GM19025 (cell line): Measurements from ENCODE around the gene FBXW8.

Experiments used
- ATAC-seq: cut with Tn5 transposase; IDR thresholded peaks from one replicate; pipeline ENCODE4 v1.9.1; 2021; ENCODE audit warnings: mild to moderate bottlenecking, low read depth, moderate library complexity; ENCODE audit not compliant: unreplicated experiment

The FBXW8 gene

GRCh38 chr12:117034701-117035151 lies 124.0 kb downstream of the FBXW8 start:
- ATAC-seq, result no peak

- no peak for ATAC-seq
These were observed 124.5 kb downstream of the FBXW8 start for GRCh38 chr12:117035287-117035686.

GRCh38 chr12:117036046-117036445 lies 125.3 kb downstream of the FBXW8 start:
- ATAC-seq, result no peak

- no peak for ATAC-seq
These were observed 125.8 kb downstream of the FBXW8 start for GRCh38 chr12:117036547-117036946.

GRCh38 chr12:117037289-117038022 lies 126.7 kb downstream of the FBXW8 start:
- ATAC-seq, result no peak

GRCh38 chr12:117038023-117038680 lies 127.4 kb downstream of the FBXW8 start:
- ATAC-seq, result no peak

GRCh38 chr12:117038919-117039318 lies 128.2 kb downstream of the FBXW8 start:
- no peak for ATAC-seq

- ATAC-seq, result no peak
These were observed 129.2 kb downstream of the FBXW8 start for GRCh38 chr12:117039891-117040309.

GRCh38 chr12:117040496-117040895 lies 129.7 kb downstream of the FBXW8 start:
- no peak for ATAC-seq

GRCh38 chr12:117041798-117042170 lies 131.0 kb downstream of the FBXW8 start:
- ATAC-seq, result no peak

GRCh38 chr12:117042171-117042842 lies 131.6 kb downstream of the FBXW8 start:
- no peak for ATAC-seq

- ATAC-seq, result no peak
These were observed 132.1 kb downstream of the FBXW8 start for GRCh38 chr12:117042862-117043261.

- ATAC-seq, result no peak
These were observed 133.6 kb downstream of the FBXW8 start for GRCh38 chr12:117044311-117044710.

GRCh38 chr12:117044790-117045159 lies 134.0 kb downstream of the FBXW8 start:
- no peak for ATAC-seq

- no peak for ATAC-seq
These were observed 134.6 kb downstream of the FBXW8 start for GRCh38 chr12:117045160-117046010.

- no peak for ATAC-seq
These were observed 135.2 kb downstream of the FBXW8 start for GRCh38 chr12:117046011-117046369.

- ATAC-seq, result no peak
These were observed 135.7 kb downstream of the FBXW8 start for GRCh38 chr12:117046425-117046824.

GRCh38 chr12:117046861-117047530 lies 136.2 kb downstream of the FBXW8 start:
- no peak for ATAC-seq

- no peak for ATAC-seq
These were observed 137.2 kb downstream of the FBXW8 start for GRCh38 chr12:117047810-117048584.

- ATAC-seq, result no peak
These were observed 137.8 kb downstream of the FBXW8 start for GRCh38 chr12:117048585-117048904.
